Fibroblast of lung (primary cell): Measurements from ENCODE around the gene CHN2.

Experiments
- CTCF ChIP-seq, 2 donors: IDR thresholded peaks in 1 of 2; conservative IDR thresholded peaks in 1 of 2; 1 replicate in 1 of 2; 2 replicates in 1 of 2; pipeline ENCODE4 v1.5.1; 2011 to 2012; ENCODE audit warnings: low read length in 2 of 2, control low read depth in 1 of 2, inconsistent platforms in 1 of 2, low read depth in 1 of 2, mild to moderate bottlenecking in 1 of 2
- EZH2 ChIP-seq: IDR thresholded peaks from 2 replicates; pipeline ENCODE4 v1.5.1; 2012; ENCODE audit warnings: low read length, control low read depth, mild to moderate bottlenecking; ENCODE audit errors: missing control alignments

- TF ChIP-seq CTCF (conservative IDR thresholded peaks at IDR 0.05 in 1 of 2, IDR thresholded peaks at IDR 0.05 in 1 of 2; ENCODE audit: low read depth in 1 of 2, low read length in 2 of 2) (no peak), EZH2 (no peak)
Observed at GRCh38 chr7:29196971-29197595, 2.5 kb downstream of the CHN2 start.
